Measurements from ENCODE around the gene KRT10. TPM values are rescaled to one million over a fixed set of nuclear protein-coding genes. Genes with fewer than 3 reads are reported as not detected.
"Not testable (repeated sequence)": the region's sequence is repeated elsewhere in the genome, so short reads cannot be mapped to it uniquely, and the experiment has no call there.

KRT10 gene
- total and polyA plus RNA-seq, 4 experiments from 2014 or later, result 37.6 to 181 (median 90.5) TPM

- intact Hi-C loops (cut with micrococcal nuclease), result loop anchor here (5.0 kb wide), 1 partner anchor 57 kb away; no protein-coding TSS in a partner anchor
- POLR2A ChIA-PET (ENCODE audit: partially characterized antibody), result no interaction called here
- H3K27me3 Mint-ChIP-seq, result peaks cover 2 to 4% of the 10 kb centered on the region in 2 donors
Measured at GRCh38 chr17:40859536-40859935, 37.1 kb upstream of the KRT10 start.

DNA sequence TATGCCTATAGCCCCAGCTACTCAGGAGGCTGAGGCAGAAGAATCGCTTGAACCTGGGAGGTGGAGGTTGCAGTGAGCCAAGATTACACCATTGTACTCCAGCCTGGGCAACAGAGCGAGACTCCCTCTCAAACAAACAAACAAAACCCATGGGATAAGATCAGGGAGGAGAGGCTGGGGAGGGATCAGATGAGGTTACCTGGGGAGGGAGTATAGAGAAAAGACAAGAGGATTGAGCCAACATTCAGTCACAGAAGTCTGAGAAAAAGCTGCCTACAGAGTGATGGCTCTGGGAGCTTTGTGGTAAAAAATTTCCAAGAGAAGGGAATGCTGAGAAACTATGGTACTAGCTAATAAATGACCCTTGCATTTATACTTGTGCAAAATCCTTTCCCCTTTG is 36.3 kb upstream of the KRT10 start:
- H3K27me3 Mint-ChIP-seq; H3K4me1 Mint-ChIP-seq; H3K4me3 Mint-ChIP-seq; H3K36me3 ChIP-seq (ENCODE audit: insufficient read depth, low read length); H3K9me3 ChIP-seq (ENCODE audit: control insufficient read depth in 1 of 2, low read length in 2 of 2); H3K36me3 Mint-ChIP-seq; H3K4me1 ChIP-seq (ENCODE audit: insufficient read depth, low read length); H3K9me3 Mint-ChIP-seq; H3K27me3 ChIP-seq (ENCODE audit: insufficient read depth, low read length); H3K4me3 ChIP-seq (ENCODE audit: low read length in 2 of 2); POLR2A ChIA-PET (ENCODE audit: partially characterized antibody); DNase-seq; H3K27ac ChIP-seq (ENCODE audit: low read depth, low read length): not testable (repeated sequence)
- intact Hi-C loops (cut with micrococcal nuclease), result loop anchor here (5.0 kb wide), 1 partner anchor 56 kb away; no protein-coding TSS in a partner anchor
- CTCF ChIA-PET (ENCODE audit: partially characterized antibody), result interaction anchor here (0.8 to 6.1 kb wide), 6 partner anchors 690 to 837 kb away, joined by 3 to 136 read pairs (median 8); no protein-coding TSS in a partner anchor
- peak overlapping the region in 1 of 7 donors; percentile 59 for H3K27ac Mint-ChIP-seq

More at GRCh38 chr17:40859536-40859935, 37.1 kb upstream of the KRT10 start:
- Mint-ChIP-seq H3K9me3 (no peaks in the 10 kb centered on the region), H3K36me3 (no peaks in the 10 kb centered on the region), H3K4me1 (peaks cover 0 to 4% (median 2%) of the 10 kb centered on the region in 4 donors), H3K27ac (no peak overlapping the region), H3K4me3 (no peak overlapping the region)
- DNase-seq, result no peak
- no peak overlapping the region for H3K27ac ChIP-seq (ENCODE audit: low read depth, low read length)
- no peaks in the 10 kb centered on the region for H3K36me3 ChIP-seq (ENCODE audit: insufficient read depth, low read length)
- CTCF ChIA-PET (ENCODE audit: partially characterized antibody), result interaction anchor here (0.8 to 6.1 kb wide), 5 partner anchors 104 to 805 kb away, joined by 3 to 136 read pairs (median 14); no protein-coding TSS in a partner anchor
- no peaks in the 10 kb centered on the region for H3K4me1 ChIP-seq (ENCODE audit: insufficient read depth, low read length)
- no peaks in the 10 kb centered on the region for H3K9me3 ChIP-seq (ENCODE audit: control insufficient read depth in 1 of 2, low read length in 2 of 2)
- no peak overlapping the region for H3K4me3 ChIP-seq (ENCODE audit: low read length in 2 of 2)
- H3K27me3 ChIP-seq (ENCODE audit: insufficient read depth, low read length), result no peaks in the 10 kb centered on the region

DNA sequence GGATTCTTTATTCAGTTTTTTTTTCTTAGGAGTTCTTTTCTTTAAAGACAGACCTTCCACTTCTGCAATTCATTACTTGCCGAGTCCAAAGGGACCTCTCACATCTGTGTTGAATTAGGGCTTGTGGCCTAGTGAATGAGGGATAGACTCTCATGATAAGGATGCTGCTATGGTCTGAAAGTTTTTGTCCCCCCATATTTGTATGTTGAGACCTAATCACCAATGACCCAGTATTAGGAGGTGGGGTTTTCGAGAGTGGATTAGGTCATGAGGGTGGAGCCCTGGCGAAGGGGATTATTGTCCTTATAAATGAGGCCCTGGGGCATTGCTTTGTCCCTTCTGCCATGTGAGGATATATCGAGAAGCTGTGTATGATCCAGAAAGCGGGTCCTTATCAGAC is 35.1 kb upstream of the KRT10 start:
- Mint-ChIP-seq H3K9me3 (no peaks in the 10 kb centered on the region), H3K27ac (peak overlapping the region in 2 of 7 donors; percentile 23 to 59)

DNA sequence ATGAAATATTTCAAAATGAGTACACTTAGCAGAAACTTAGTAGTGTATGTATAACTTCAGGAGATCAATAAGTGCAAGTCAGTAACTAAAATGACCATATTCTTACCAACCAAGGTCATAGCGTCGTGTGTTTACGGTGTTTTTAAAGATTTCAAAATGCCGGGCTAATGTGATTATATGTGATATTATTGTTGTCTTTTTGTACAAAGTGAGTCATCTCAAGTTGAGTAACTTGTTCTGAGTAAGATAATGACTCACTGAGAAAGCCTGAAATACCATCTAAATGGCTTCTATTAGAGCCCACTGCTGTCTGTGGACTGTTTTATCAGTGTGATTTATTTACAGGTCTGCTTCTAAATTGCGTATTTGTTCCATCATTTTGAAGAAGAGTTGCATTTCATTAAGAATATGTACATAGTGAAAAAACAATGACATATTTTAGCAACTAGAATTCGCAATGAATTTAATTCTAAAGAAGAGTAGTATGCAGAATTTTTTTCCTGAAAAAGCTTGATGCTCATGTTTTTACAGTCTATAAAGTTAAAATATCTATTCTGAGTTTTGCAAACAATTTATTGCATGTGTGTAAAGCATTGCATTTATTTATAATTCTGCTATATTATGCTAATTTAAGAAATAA is 31.9 kb upstream of the KRT10 start:
- Mint-ChIP-seq H3K4me3 (no peak overlapping the region), H3K9me3 (no peaks in the 10 kb centered on the region), H3K27me3 (peaks cover 8 to 10% of the 10 kb centered on the region in 2 donors), H3K36me3 (no peaks in the 10 kb centered on the region), H3K4me1 (peaks cover 0 to 4% (median 2%) of the 10 kb centered on the region in 4 donors), H3K27ac (no peak overlapping the region)
- POLR2A ChIA-PET (ENCODE audit: partially characterized antibody), result no interaction called here
- intact Hi-C loops (cut with micrococcal nuclease), result no loop called here
- no peak for DNase-seq
- no peak overlapping the region for H3K4me3 ChIP-seq (ENCODE audit: low read length in 2 of 2)
- H3K27me3 ChIP-seq (ENCODE audit: insufficient read depth, low read length), result no peaks in the 10 kb centered on the region
- CTCF ChIA-PET (ENCODE audit: partially characterized antibody), result interaction anchor here (1.3 to 6.1 kb wide), 2 partner anchors 795 to 811 kb away, joined by 3 to 136 read pairs; no protein-coding TSS in a partner anchor
- no peaks in the 10 kb centered on the region for H3K9me3 ChIP-seq (ENCODE audit: control insufficient read depth in 1 of 2, low read length in 2 of 2)
- H3K4me1 ChIP-seq (ENCODE audit: insufficient read depth, low read length), result no peaks in the 10 kb centered on the region
- H3K27ac ChIP-seq (ENCODE audit: low read depth, low read length), result no peak overlapping the region
- H3K36me3 ChIP-seq (ENCODE audit: insufficient read depth, low read length), result no peaks in the 10 kb centered on the region

More for the DNA sequence above, 35.1 kb upstream of the KRT10 start:
- DNase-seq, result no peak
- no peak overlapping the region for H3K27ac ChIP-seq (ENCODE audit: low read depth, low read length)
- H3K27me3 Mint-ChIP-seq, result peaks cover 7 to 8% of the 10 kb centered on the region in 2 donors
- no peak overlapping the region for H3K4me3 ChIP-seq (ENCODE audit: low read length in 2 of 2)
- CTCF ChIA-PET (ENCODE audit: partially characterized antibody), result interaction anchor here (0.6 to 6.1 kb wide), 13 partner anchors 10 to 839 kb away, joined by 3 to 136 read pairs (median 4); no protein-coding TSS in a partner anchor
- H3K27me3 ChIP-seq (ENCODE audit: insufficient read depth, low read length), result no peaks in the 10 kb centered on the region
- no peaks in the 10 kb centered on the region for H3K9me3 ChIP-seq (ENCODE audit: control insufficient read depth in 1 of 2, low read length in 2 of 2)
- no peak overlapping the region for H3K4me3 Mint-ChIP-seq
- peaks cover 0 to 4% (median 2%) of the 10 kb centered on the region in 4 donors for H3K4me1 Mint-ChIP-seq
- H3K36me3 Mint-ChIP-seq, result no peaks in the 10 kb centered on the region
- no peaks in the 10 kb centered on the region for H3K4me1 ChIP-seq (ENCODE audit: insufficient read depth, low read length)
- no peaks in the 10 kb centered on the region for H3K36me3 ChIP-seq (ENCODE audit: insufficient read depth, low read length)
- POLR2A ChIA-PET (ENCODE audit: partially characterized antibody), result interaction anchor here (0.9 to 1.9 kb wide), 4 partner anchors 39 to 834 kb away, joined by 4 to 8 read pairs (median 5); no protein-coding TSS in a partner anchor
- intact Hi-C loops (cut with micrococcal nuclease), result loop anchor here (1.0 to 5.0 kb wide), 5 partner anchors 55 to 809 kb away; no protein-coding TSS in a partner anchor

- Histone ChIP-seq H3K27ac (ENCODE audit: low read depth, low read length) (no peak overlapping the region), H3K9me3 (ENCODE audit: control insufficient read depth in 1 of 2, low read length in 2 of 2) (no peaks in the 10 kb centered on the region), H3K4me3 (ENCODE audit: low read length in 2 of 2) (no peak overlapping the region), H3K4me1 (ENCODE audit: insufficient read depth, low read length) (no peaks in the 10 kb centered on the region), H3K27me3 (ENCODE audit: insufficient read depth, low read length) (no peaks in the 10 kb centered on the region), H3K36me3 (ENCODE audit: insufficient read depth, low read length) (no peaks in the 10 kb centered on the region)
- POLR2A ChIA-PET (ENCODE audit: partially characterized antibody), result no interaction called here
- Mint-ChIP-seq H3K4me3 (no peak overlapping the region), H3K27ac (no peak overlapping the region), H3K9me3 (no peaks in the 10 kb centered on the region), H3K36me3 (no peaks in the 10 kb centered on the region), H3K27me3 (peaks cover 10 to 17% of the 10 kb centered on the region in 2 donors), H3K4me1 (peaks cover 0 to 4% (median 2%) of the 10 kb centered on the region in 4 donors)
- CTCF ChIA-PET (ENCODE audit: partially characterized antibody), result interaction anchor here (0.8 to 0.9 kb wide), 2 partner anchors 696 to 811 kb away, joined by 3 read pairs; no protein-coding TSS in a partner anchor
- intact Hi-C loops (cut with micrococcal nuclease), result no loop called here
- no peak for DNase-seq
Measured at GRCh38 chr17:40852364-40852763, 29.9 kb upstream of the KRT10 start.

- Histone ChIP-seq H3K4me1 (ENCODE audit: insufficient read depth, low read length) (no peaks in the 10 kb centered on the region), H3K9me3 (ENCODE audit: control insufficient read depth in 1 of 2, low read length in 2 of 2) (no peaks in the 10 kb centered on the region), H3K36me3 (ENCODE audit: insufficient read depth, low read length) (no peaks in the 10 kb centered on the region), H3K4me3 (ENCODE audit: low read length in 2 of 2) (no peak overlapping the region), H3K27ac (ENCODE audit: low read depth, low read length) (no peak overlapping the region), H3K27me3 (ENCODE audit: insufficient read depth, low read length) (no peaks in the 10 kb centered on the region)
- Mint-ChIP-seq H3K4me1 (no peaks in the 10 kb centered on the region), H3K36me3 (no peaks in the 10 kb centered on the region), H3K4me3 (no peak overlapping the region), H3K9me3 (no peaks in the 10 kb centered on the region), H3K27ac (no peak overlapping the region), H3K27me3 (peaks cover 16 to 19% of the 10 kb centered on the region in 2 donors)
- CTCF ChIA-PET (ENCODE audit: partially characterized antibody), result interaction anchor here (1.4 to 2.0 kb wide), 2 partner anchors 812 to 815 kb away, joined by 4 to 7 read pairs; no protein-coding TSS in a partner anchor
- intact Hi-C loops (cut with micrococcal nuclease), result no loop called here
- no peak for DNase-seq
- POLR2A ChIA-PET (ENCODE audit: partially characterized antibody), result no interaction called here
Measured at GRCh38 chr17:40850293-40850972, 28.0 kb upstream of the KRT10 start.

- H3K9me3 ChIP-seq (ENCODE audit: control insufficient read depth in 1 of 2, low read length in 2 of 2), result no peaks in the 10 kb centered on the region
- Mint-ChIP-seq H3K27ac (no peak overlapping the region), H3K4me1 (no peaks in the 10 kb centered on the region), H3K9me3 (no peaks in the 10 kb centered on the region), H3K36me3 (no peaks in the 10 kb centered on the region), H3K4me3 (no peak overlapping the region), H3K27me3 (peaks cover 19 to 20% of the 10 kb centered on the region in 2 donors)
- H3K4me3 ChIP-seq (ENCODE audit: low read length in 2 of 2), result no peak overlapping the region
- POLR2A ChIA-PET (ENCODE audit: partially characterized antibody), result no interaction called here
- DNase-seq, result no peak
- H3K27me3 ChIP-seq (ENCODE audit: insufficient read depth, low read length), result no peaks in the 10 kb centered on the region
- intact Hi-C loops (cut with micrococcal nuclease), result no loop called here
- H3K27ac ChIP-seq (ENCODE audit: low read depth, low read length), result no peak overlapping the region
- H3K36me3 ChIP-seq (ENCODE audit: insufficient read depth, low read length), result no peaks in the 10 kb centered on the region
- CTCF ChIA-PET (ENCODE audit: partially characterized antibody), result interaction anchor here (1.0 to 2.0 kb wide), 3 partner anchors 798 to 816 kb away, joined by 3 to 7 read pairs (median 4); no protein-coding TSS in a partner anchor
- H3K4me1 ChIP-seq (ENCODE audit: insufficient read depth, low read length), result no peaks in the 10 kb centered on the region
Measured at GRCh38 chr17:40849723-40850122, 27.3 kb upstream of the KRT10 start.
